DND-41 (cell line): ENCODE measurements around the gene SLC4A1AP.
A peak's percentile ranks its signal among the peaks of the same experiment; 100 is the strongest.
"Not testable (repeated sequence)": the region's sequence is repeated elsewhere in the genome, so short reads cannot be mapped to it uniquely, and the experiment has no call there.

ENCODE experiments used
- ATAC-seq: fragments of 200-7000 bp; cut with Tn5 transposase; 3 replicates; pipeline ENCODE4 v1.9.1; 2021; ENCODE audit warnings: low read depth; ENCODE audit not compliant: insufficient read depth
- DNase-seq: peaks from one replicate; pipeline ENCODE4 v3.0.0-alpha.2; 2020
- H2AFZ ChIP-seq: 2 replicates; pipeline ENCODE4 v1.6.0; 2012; ENCODE audit warnings: low read depth, low read length
- H3K27ac ChIP-seq: 2 replicates; pipeline ENCODE4 v1.5.1; 2012; ENCODE audit warnings: low read length, inconsistent platforms
- H3K27me3 ChIP-seq: fragments of 200-600 bp; sonication (generic); 2 replicates; pipeline ENCODE4 v1.6.0; 2012; ENCODE audit warnings: low read length, mild to moderate bottlenecking, inconsistent platforms; ENCODE audit not compliant: insufficient read depth, poor library complexity
- H3K36me3 ChIP-seq: 2 replicates; pipeline ENCODE4 v1.5.1; 2012; ENCODE audit warnings: low read length, inconsistent platforms; ENCODE audit not compliant: insufficient read depth
- H3K4me1 ChIP-seq: 2 replicates; pipeline ENCODE4 v1.5.1; 2012; ENCODE audit warnings: mild to moderate bottlenecking, low read length; ENCODE audit not compliant: insufficient read depth
- H3K4me2 ChIP-seq: 2 replicates; pipeline ENCODE4 v1.6.0; 2012; ENCODE audit warnings: mild to moderate bottlenecking, moderate library complexity, low read length, inconsistent platforms; ENCODE audit not compliant: insufficient read depth
- H3K4me3 ChIP-seq, 2 experiments: fragments of 200-600 bp in 1 of 2; shearing (Covaris generic) in 1 of 2; 2 replicates each; pipeline ENCODE4 v1.5.1; 2012 to 2016; ENCODE audit warnings: inconsistent platforms in 2 of 2, low read length in 2 of 2, mild to moderate bottlenecking in 2 of 2, low read depth in 1 of 2, moderate library complexity in 1 of 2
- H3K79me2 ChIP-seq: 2 replicates; pipeline ENCODE4 v1.6.0; 2012; ENCODE audit warnings: low read length, inconsistent platforms; ENCODE audit not compliant: insufficient read depth
- H3K9ac ChIP-seq: 2 replicates; pipeline ENCODE4 v1.6.0; 2012; ENCODE audit warnings: low read depth, mild to moderate bottlenecking, inconsistent platforms, low read length, moderate library complexity
- H3K9me3 ChIP-seq: 2 replicates; pipeline ENCODE4 v1.5.1; 2012; ENCODE audit warnings: low read length, moderate library complexity, mild to moderate bottlenecking, inconsistent platforms; ENCODE audit not compliant: insufficient read depth, severe bottlenecking
- H4K20me1 ChIP-seq: 2 replicates; pipeline ENCODE4 v1.6.0; 2012; ENCODE audit warnings: low read length; ENCODE audit not compliant: insufficient read depth
- EZH2 ChIP-seq: IDR thresholded peaks from 3 replicates; pipeline ENCODE4 v1.6.1; 2012; ENCODE audit warnings: borderline replicate concordance, low read depth, mild to moderate bottlenecking, moderate library complexity, low read length, inconsistent platforms; ENCODE audit not compliant: severe bottlenecking
- TF ChIP-seq, protein P1 (sequence below): IDR thresholded peaks from 2 replicates; pipeline ENCODE4 v1.5.1; 2012; ENCODE audit warnings: borderline replicate concordance, low read length, moderate library complexity, mild to moderate bottlenecking; ENCODE audit not compliant: poor library complexity, severe bottlenecking; ENCODE audit errors: extremely low read depth

The SLC4A1AP gene

DNA sequence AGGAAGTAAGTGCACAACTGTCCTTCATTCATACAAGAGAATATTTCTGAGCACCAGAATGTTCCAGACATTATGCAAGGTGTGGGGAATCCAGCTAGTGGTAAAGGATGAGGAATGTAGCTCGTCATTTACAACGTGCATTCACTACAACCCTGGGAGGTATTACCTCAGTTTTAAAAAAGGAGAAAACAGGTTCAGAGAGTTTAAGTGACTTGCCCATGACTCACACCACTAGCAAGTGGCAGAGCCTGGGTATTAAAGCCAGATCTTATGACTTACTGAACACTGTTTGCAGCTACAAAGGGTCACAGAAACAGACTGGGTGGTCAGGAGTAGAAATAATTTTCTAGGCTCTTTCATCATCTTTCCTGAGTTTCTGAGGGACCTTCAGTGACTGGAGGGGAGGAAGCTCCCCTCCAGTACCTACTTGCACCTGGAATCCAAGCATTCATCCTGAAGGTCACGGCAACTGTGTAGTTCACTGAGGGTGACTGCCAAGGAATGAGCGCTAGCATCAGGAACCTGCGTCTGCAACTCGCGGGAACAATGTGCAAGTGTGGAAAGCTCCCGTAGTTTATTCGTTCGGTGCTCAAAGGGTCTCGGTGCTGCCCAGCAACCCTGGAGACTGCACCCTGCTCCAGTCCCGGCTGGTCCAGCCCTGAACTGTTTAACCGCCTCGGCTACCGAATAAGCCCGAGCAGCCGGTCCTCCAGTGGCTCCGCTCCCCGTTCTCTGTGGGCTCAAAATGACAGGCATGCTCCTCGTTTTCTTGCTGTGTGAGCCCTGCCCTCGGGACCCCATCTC lies 35.5 kb upstream of the SLC4A1AP start:
- Histone ChIP-seq H3K9me3 (no peaks in the 10 kb centered on the region), H3K4me2 (peak overlapping the region; percentile 73), H4K20me1 (no peaks in the 10 kb centered on the region), H3K9ac (peak overlapping the region; percentile 68), H3K36me3 (peaks cover 27% of the 10 kb centered on the region), H3K27me3 (no peaks in the 10 kb centered on the region), H3K4me1 (peaks cover 46% of the 10 kb centered on the region), H3K79me2 (peaks cover 28% of the 10 kb centered on the region), H3K27ac (peak overlapping the region; percentile 86), H3K4me3 (peak overlapping the region; percentile 57 to 85; a peak in 3 of 4 replicates), H2AFZ (peak overlapping the region; percentile 98)
- TF ChIP-seq EZH2: no peak
- TF ChIP-seq, protein P1, sequence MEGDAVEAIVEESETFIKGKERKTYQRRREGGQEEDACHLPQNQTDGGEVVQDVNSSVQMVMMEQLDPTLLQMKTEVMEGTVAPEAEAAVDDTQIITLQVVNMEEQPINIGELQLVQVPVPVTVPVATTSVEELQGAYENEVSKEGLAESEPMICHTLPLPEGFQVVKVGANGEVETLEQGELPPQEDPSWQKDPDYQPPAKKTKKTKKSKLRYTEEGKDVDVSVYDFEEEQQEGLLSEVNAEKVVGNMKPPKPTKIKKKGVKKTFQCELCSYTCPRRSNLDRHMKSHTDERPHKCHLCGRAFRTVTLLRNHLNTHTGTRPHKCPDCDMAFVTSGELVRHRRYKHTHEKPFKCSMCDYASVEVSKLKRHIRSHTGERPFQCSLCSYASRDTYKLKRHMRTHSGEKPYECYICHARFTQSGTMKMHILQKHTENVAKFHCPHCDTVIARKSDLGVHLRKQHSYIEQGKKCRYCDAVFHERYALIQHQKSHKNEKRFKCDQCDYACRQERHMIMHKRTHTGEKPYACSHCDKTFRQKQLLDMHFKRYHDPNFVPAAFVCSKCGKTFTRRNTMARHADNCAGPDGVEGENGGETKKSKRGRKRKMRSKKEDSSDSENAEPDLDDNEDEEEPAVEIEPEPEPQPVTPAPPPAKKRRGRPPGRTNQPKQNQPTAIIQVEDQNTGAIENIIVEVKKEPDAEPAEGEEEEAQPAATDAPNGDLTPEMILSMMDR: no peak
- DNase-seq: no peak
- no peak; the same call in 2 of the 3 replicates for ATAC-seq

DNA sequence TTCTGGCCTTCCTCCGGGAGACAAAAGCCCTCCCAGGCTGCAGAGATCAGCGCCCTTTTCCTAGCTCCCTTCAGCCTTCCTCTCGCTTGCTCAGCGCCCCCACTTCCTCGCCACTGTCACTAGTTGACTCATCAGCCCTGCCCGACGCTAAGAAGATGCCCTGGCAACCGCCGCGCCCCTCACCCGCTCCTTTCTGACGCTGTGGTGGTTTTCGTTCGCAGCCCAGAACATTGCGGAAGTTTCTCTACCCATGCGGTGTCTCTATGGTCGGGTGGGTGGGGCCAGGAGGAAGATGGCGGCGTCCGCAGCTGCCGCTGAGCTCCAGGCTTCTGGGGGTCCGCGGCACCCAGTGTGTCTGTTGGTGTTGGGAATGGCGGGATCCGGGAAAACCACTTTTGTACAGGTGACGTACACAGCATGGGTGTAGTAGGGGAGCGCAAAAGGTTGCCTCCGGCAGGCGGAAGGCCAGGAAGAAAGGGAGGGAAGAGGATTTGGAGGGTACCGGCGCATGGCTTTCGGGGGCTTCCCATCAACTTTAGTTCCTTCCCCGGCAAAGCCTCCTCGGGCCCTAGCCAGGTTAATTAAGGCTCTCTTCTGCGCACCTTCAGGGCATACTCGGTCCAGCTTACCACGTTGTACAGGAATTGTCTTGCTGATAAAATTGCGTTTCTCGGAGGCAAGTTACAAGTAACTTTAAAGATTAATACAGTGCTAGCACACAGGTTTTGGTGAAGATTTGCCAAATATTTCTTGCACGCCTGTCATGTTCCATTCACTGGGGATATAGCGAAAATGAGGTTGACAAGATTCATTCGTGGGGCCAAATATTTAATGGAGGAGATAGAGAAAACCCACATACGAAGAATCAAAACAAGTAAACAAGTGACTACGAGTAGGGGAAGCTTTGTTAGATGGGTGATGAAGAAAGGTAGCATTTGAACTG lies 34.7 kb upstream of the SLC4A1AP start, which contains the start of the genes CCDC121 and GPN1:
CCDC121 (minus strand) TSS at position 246 of the 943 bp plus-strand sequence. CDS start 1,213 bp downstream, outside the sequence.
GPN1 (plus strand) TSS at position 284 of the 943 bp plus-strand sequence; CDS start at position 293, 9 bp downstream.
- DNase-seq (peak; percentile 96), ATAC-seq (peak; percentile 99)
- Histone ChIP-seq H3K27ac (peak within 1 kb of the TSS; percentile 86), H4K20me1 (no peaks in the 10 kb centered on the region), H3K4me1 (peaks cover 46% of the 10 kb centered on the region), H3K4me2 (peak within 1 kb of the TSS; percentile 73), H2AFZ (peak within 1 kb of the TSS; percentile 98), H3K36me3 (peaks cover 33% of the 10 kb centered on the region), H3K4me3 (peak within 1 kb of the TSS; percentile 57 to 85), H3K9ac (peak within 1 kb of the TSS; percentile 68), H3K27me3 (no peaks in the 10 kb centered on the region), H3K79me2 (peaks cover 28% of the 10 kb centered on the region), H3K9me3 (no peaks in the 10 kb centered on the region)
- TF ChIP-seq EZH2: no peak
- TF ChIP-seq, protein P1: no peak

DNA sequence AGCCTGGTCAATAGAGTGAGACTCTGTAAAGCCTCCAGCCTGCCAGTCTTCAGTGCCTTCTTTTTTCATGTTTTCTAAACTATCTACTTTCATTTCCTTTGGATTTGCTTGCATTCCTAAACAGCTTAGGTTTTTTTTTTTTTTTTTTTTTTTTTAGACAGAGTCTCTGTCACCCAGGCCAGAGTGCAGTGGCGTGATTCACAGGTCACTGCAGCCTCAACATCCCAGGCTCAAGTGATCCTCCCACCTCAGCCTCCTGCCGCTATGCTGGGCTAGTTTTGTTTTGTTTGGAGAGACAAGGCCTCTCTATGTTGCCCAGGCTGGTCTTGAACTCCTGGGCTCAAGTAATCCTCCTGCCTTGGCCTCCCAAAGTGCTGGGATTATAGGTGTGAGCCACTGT lies 33.4 kb upstream of the SLC4A1AP start:
- H3K9me3 ChIP-seq, H3K27ac ChIP-seq, ATAC-seq, DNase-seq, H2AFZ ChIP-seq, H3K4me3 ChIP-seq, H3K27me3 ChIP-seq, H3K9ac ChIP-seq, H4K20me1 ChIP-seq: not testable (repeated sequence)
- H3K79me2 ChIP-seq: peaks cover 28% of the 10 kb centered on the region
- H3K4me2 ChIP-seq: peak overlapping the region; percentile 73
- peaks cover 46% of the 10 kb centered on the region for H3K4me1 ChIP-seq
- peaks cover 45% of the 10 kb centered on the region for H3K36me3 ChIP-seq
